ENCODE data around the gene SCUBE3. TPM values are rescaled to one million over a fixed set of nuclear protein-coding genes. Genes with fewer than 3 reads are reported as not detected.

Gene SCUBE3
- total RNA-seq, 1 experiment from 2014 or later, result 0.05 TPM

DNA sequence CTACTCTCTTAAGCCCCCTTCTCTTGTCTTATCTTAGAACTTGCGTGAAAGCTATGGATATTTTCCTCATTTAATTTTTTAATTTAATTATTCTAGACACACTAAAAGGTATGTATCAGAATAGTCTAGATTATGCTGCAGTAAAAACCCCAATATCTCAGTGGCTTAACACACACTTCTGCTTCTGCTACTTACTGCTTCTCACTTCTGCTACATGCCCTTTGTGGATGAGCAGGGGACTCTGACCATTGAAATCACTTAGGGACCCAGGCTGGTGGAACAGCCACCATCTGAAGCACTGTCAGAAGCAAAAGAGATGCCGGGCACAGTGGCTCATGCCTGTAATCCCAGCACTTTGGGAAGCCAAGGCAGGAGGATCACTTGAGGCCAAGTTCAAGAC lies 27.2 kb upstream of the SCUBE3 start:
- Histone ChIP-seq H3K27me3 (ENCODE audit: insufficient read depth, low read length) (no peaks in the 10 kb centered on the region), H4K20me1 (ENCODE audit: insufficient read depth) (no peaks in the 10 kb centered on the region), H2AFZ (ENCODE audit: low read depth, low read length, poor library complexity, severe bottlenecking) (no peak overlapping the region), H3K4me1 (ENCODE audit: control insufficient read depth in 1 of 2, insufficient read depth in 2 of 2, low read length in 2 of 2) (peaks cover 11 to 29% of the 10 kb centered on the region in 2 experiments), H3K4me2 (ENCODE audit: low read length) (no peak overlapping the region), H3K36me3 (ENCODE audit: control insufficient read depth in 1 of 2, insufficient read depth in 2 of 2, low read length in 2 of 2) (no peaks in the 10 kb centered on the region), H3K27ac (ENCODE audit: low read depth, low read length) (no peak overlapping the region), H3K4me3 (replicated peaks in 1 of 2; ENCODE audit: low read depth in 1 of 2, low read length in 2 of 2) (no peak overlapping the region), H3K9me3 (ENCODE audit: control insufficient read depth in 1 of 2, insufficient read depth in 1 of 2, low read depth in 1 of 2, low read length in 2 of 2) (no peaks in the 10 kb centered on the region), H3K9ac (ENCODE audit: low read length) (no peak overlapping the region), H3K9me2 (ENCODE audit: insufficient read depth) (no peaks in the 10 kb centered on the region), H3K79me2 (ENCODE audit: insufficient read depth, low read length) (no peaks in the 10 kb centered on the region)
- ChIA-PET POLR2A (interaction anchor here (1.2 kb wide), 1 partner anchor 30 kb away, joined by 3 read pairs; no protein-coding TSS in a partner anchor), RAD21 (ENCODE audit: low non-redundant PET in 1 of 2, low total read pairs in 2 of 2, uncharacterized antibody in 2 of 2, unreplicated experiment in 2 of 2) (no interaction called here), CTCF (no interaction called here)
- intact Hi-C loops (cut with micrococcal nuclease), result no loop called here
- BruUV-seq (replicated peaks), result no TSS peak
- DNase-seq (ENCODE audit: low read depth, low spot score) (no peak), ATAC-seq (no peak)
- no peak for TF ChIP-seq POLR2AphosphoS5 (IDR thresholded peaks at IDR 0.05; ENCODE audit: low read depth, low read length)
- no peak for TF ChIP-seq ELF1 (IDR thresholded peaks at IDR 0.05; ENCODE audit: borderline replicate concordance, low read depth)
- TF ChIP-seq, protein P1, sequence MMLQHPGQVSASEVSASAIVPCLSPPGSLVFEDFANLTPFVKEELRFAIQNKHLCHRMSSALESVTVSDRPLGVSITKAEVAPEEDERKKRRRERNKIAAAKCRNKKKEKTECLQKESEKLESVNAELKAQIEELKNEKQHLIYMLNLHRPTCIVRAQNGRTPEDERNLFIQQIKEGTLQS (IDR thresholded peaks at IDR 0.05), result no peak
- no peak for TF ChIP-seq RAD21 (IDR thresholded peaks at IDR 0.05; ENCODE audit: low read depth)
- TF ChIP-seq, protein P2, sequence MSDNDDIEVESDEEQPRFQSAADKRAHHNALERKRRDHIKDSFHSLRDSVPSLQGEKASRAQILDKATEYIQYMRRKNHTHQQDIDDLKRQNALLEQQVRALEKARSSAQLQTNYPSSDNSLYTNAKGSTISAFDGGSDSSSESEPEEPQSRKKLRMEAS (IDR thresholded peaks at IDR 0.05), result no peak
- TF ChIP-seq CEBPB (IDR thresholded peaks at IDR 0.05; ENCODE audit: low read depth), result no peak
- TF ChIP-seq YY1 (IDR thresholded peaks at IDR 0.05; ENCODE audit: extremely low read depth, insufficient replicate concordance, low read depth, low read length), result no peak
- no peak for TF ChIP-seq JUND (IDR thresholded peaks at IDR 0.05)
- TF ChIP-seq TCF7L2 (IDR thresholded peaks at IDR 0.05; ENCODE audit: borderline replicate concordance, extremely low read depth, insufficient read depth, insufficient read length), result no peak
- no peak for TF ChIP-seq CBX3 (IDR thresholded peaks at IDR 0.05; ENCODE audit: low read depth)
- TF ChIP-seq, protein P3, sequence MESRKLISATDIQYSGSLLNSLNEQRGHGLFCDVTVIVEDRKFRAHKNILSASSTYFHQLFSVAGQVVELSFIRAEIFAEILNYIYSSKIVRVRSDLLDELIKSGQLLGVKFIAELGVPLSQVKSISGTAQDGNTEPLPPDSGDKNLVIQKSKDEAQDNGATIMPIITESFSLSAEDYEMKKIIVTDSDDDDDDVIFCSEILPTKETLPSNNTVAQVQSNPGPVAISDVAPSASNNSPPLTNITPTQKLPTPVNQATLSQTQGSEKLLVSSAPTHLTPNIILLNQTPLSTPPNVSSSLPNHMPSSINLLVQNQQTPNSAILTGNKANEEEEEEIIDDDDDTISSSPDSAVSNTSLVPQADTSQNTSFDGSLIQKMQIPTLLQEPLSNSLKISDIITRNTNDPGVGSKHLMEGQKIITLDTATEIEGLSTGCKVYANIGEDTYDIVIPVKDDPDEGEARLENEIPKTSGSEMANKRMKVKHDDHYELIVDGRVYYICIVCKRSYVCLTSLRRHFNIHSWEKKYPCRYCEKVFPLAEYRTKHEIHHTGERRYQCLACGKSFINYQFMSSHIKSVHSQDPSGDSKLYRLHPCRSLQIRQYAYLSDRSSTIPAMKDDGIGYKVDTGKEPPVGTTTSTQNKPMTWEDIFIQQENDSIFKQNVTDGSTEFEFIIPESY (IDR thresholded peaks at IDR 0.05; ENCODE audit: extremely low read depth, insufficient replicate concordance, low read length), result no peak
- TF ChIP-seq SRF (IDR thresholded peaks at IDR 0.05; ENCODE audit: low read depth), result no peak
- TF ChIP-seq FOSL1 (IDR thresholded peaks at IDR 0.05; ENCODE audit: low read depth), result no peak
- TF ChIP-seq SP1 (IDR thresholded peaks at IDR 0.05; ENCODE audit: low read depth), result no peak
- TF ChIP-seq EZH2 (IDR thresholded peaks at IDR 0.05), result no peak
- TF ChIP-seq, protein P4, sequence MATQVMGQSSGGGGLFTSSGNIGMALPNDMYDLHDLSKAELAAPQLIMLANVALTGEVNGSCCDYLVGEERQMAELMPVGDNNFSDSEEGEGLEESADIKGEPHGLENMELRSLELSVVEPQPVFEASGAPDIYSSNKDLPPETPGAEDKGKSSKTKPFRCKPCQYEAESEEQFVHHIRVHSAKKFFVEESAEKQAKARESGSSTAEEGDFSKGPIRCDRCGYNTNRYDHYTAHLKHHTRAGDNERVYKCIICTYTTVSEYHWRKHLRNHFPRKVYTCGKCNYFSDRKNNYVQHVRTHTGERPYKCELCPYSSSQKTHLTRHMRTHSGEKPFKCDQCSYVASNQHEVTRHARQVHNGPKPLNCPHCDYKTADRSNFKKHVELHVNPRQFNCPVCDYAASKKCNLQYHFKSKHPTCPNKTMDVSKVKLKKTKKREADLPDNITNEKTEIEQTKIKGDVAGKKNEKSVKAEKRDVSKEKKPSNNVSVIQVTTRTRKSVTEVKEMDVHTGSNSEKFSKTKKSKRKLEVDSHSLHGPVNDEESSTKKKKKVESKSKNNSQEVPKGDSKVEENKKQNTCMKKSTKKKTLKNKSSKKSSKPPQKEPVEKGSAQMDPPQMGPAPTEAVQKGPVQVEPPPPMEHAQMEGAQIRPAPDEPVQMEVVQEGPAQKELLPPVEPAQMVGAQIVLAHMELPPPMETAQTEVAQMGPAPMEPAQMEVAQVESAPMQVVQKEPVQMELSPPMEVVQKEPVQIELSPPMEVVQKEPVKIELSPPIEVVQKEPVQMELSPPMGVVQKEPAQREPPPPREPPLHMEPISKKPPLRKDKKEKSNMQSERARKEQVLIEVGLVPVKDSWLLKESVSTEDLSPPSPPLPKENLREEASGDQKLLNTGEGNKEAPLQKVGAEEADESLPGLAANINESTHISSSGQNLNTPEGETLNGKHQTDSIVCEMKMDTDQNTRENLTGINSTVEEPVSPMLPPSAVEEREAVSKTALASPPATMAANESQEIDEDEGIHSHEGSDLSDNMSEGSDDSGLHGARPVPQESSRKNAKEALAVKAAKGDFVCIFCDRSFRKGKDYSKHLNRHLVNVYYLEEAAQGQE (IDR thresholded peaks at IDR 0.05; ENCODE audit: low read depth), result no peak
- no peak for TF ChIP-seq POLR2A (IDR thresholded peaks at IDR 0.05; ENCODE audit: borderline replicate concordance, extremely low read depth, insufficient read depth, insufficient read length)
- TF ChIP-seq, protein P5, sequence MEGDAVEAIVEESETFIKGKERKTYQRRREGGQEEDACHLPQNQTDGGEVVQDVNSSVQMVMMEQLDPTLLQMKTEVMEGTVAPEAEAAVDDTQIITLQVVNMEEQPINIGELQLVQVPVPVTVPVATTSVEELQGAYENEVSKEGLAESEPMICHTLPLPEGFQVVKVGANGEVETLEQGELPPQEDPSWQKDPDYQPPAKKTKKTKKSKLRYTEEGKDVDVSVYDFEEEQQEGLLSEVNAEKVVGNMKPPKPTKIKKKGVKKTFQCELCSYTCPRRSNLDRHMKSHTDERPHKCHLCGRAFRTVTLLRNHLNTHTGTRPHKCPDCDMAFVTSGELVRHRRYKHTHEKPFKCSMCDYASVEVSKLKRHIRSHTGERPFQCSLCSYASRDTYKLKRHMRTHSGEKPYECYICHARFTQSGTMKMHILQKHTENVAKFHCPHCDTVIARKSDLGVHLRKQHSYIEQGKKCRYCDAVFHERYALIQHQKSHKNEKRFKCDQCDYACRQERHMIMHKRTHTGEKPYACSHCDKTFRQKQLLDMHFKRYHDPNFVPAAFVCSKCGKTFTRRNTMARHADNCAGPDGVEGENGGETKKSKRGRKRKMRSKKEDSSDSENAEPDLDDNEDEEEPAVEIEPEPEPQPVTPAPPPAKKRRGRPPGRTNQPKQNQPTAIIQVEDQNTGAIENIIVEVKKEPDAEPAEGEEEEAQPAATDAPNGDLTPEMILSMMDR (IDR thresholded peaks at IDR 0.05 in 2 of 3, conservative IDR thresholded peaks at IDR 0.05 in 1 of 3; ENCODE audit: borderline replicate concordance in 1 of 3, insufficient read depth in 1 of 3, low read depth in 2 of 3, low read length in 2 of 3), result no peak

All from HCT116 (cell line).